Right lobe of liver (tissue), 6 donors: ENCODE measurements around the gene LSM14A. TPM values are rescaled to one million over a fixed set of nuclear protein-coding genes. Genes with fewer than 3 reads are reported as not detected.

Source experiments
- ATAC-seq, 4 donors: fragments of 200-7000 bp; cut with Tn5 transposase; one replicate each; pipeline ENCODE4 v1.9.1; 2020; ENCODE audit warnings: mild to moderate bottlenecking in 4 of 4, moderate library complexity in 4 of 4
- DNase-seq, 3 donors: peaks; one replicate each; pipeline ENCODE4 v3.0.0-alpha.2; 2020
- H3K27ac ChIP-seq, 3 donors: fragments of 200-600 bp; one replicate each; pipeline ENCODE4 v1.8.0; 2022
- H3K27me3 ChIP-seq, 2 donors: fragments of 200-600 bp; one replicate each; pipeline ENCODE4 v1.8.0; 2022
- H3K36me3 ChIP-seq, 4 donors: fragments of 200-600 bp; sonication (generic) in 1 of 4; one replicate each; pipeline versions ENCODE4 v1.5.1 to v1.8.0; 2017 to 2022; ENCODE audit warnings: control low read depth in 1 of 4
- H3K4me1 ChIP-seq, 4 donors: fragments of 200-600 bp; sonication (generic) in 1 of 4; one replicate each; pipeline versions ENCODE4 v1.5.1 to v1.8.0; 2017 to 2022; ENCODE audit warnings: control low read depth in 1 of 4
- H3K4me3 ChIP-seq, 3 donors: fragments of 200-600 bp; one replicate each; pipeline ENCODE4 v1.8.0; 2022
- H3K9me3 ChIP-seq, 4 donors: fragments of 200-600 bp; sonication (generic) in 1 of 4; one replicate each; pipeline versions ENCODE4 v1.5.1 to v1.8.0; 2017 to 2022; ENCODE audit warnings: control low read depth in 1 of 4
- POLR2A ChIP-seq: fragments of 450-650 bp; IDR thresholded peaks from one replicate; pipeline ENCODE4 v1.6.1; 2017; ENCODE audit warnings: antibody characterized with exemption, mild to moderate bottlenecking
- WGBS: methylation state at CpG from one replicate; pipeline ENCODE4 v1.1.6; 2018; ENCODE audit warnings: low coverage, low lambda C conversion rate; ENCODE audit not compliant: insufficient coverage; ENCODE audit errors: missing lambda C conversion rate; 5-methylcytosine and 5-hydroxymethylcytosine counted together
- intact Hi-C, 2 donors: fragments of 100-400 bp; cut with DNase I; formaldehyde crosslinking; loops; one replicate each; pipeline versions ENCODE4 v1.11.2 to v1.14.1; 2022
- total RNA-seq, 6 experiments: library from RNA; depleted of rRNA in 2 of 6; stranded (reverse); fragments of >200 nt in 2 of 6; fragmentation: NEBNext Ultra II Directional in 3 of 6; extraction: Animal tissue kit (Norgen Biotek cat#: 25700) in 3 of 6; gene quantifications; one replicate each; pipeline versions ENCODE4 v1.1.0 to v1.2.4, GENCODE V29; 2016 to 2023
- TF ChIP-seq, protein P1 (sequence below), 4 donors: fragments of 200-600 bp in 3 of 4; fragments of 450-650 bp in 1 of 4; IDR thresholded peaks; one replicate each; pipeline versions ENCODE4 v1.5.1 to v1.8.0; 2016 to 2022; ENCODE audit warnings: antibody characterized with exemption in 4 of 4, mild to moderate bottlenecking in 2 of 4
- donor health status: DM: no; HTN: yes; CAD: no.
- donor health status: DM: no; HTN: no; CAD: no.
- donor health status: DM: no; HTN: no; CAD: no.
- donor health status: DM: no; HTN: yes; CAD: no.
- donor health status: DM: no; HTN: yes; CAD: no.

LSM14A gene
- total RNA-seq, 6 experiments from 2014 or later = 32.1 to 61.9 (median 50.4) TPM

DNA sequence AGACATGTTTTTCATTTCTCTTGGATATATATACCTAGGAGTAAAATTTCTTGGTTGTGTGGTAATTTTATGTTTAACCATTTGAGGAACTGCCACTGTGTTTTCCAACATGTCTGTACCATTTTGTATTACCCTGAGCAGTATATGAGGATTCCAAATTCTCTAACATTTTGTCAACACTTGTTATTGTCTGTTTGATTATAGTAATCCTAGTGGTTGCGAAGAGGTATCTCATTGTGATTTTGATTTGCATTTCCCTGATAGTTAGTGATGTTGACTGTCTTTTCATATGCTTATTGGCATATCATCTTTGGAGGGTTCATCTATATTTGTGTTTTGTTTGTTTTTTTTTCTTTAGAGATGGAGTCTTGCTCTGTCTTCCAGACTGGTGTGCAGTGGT, 103.4 kb downstream of the LSM14A start:
- WGBS = 100% methylated on average over 1 of the region's 1 CpG
- TF ChIP-seq POLR2A = no peak
- TF ChIP-seq, protein P1, sequence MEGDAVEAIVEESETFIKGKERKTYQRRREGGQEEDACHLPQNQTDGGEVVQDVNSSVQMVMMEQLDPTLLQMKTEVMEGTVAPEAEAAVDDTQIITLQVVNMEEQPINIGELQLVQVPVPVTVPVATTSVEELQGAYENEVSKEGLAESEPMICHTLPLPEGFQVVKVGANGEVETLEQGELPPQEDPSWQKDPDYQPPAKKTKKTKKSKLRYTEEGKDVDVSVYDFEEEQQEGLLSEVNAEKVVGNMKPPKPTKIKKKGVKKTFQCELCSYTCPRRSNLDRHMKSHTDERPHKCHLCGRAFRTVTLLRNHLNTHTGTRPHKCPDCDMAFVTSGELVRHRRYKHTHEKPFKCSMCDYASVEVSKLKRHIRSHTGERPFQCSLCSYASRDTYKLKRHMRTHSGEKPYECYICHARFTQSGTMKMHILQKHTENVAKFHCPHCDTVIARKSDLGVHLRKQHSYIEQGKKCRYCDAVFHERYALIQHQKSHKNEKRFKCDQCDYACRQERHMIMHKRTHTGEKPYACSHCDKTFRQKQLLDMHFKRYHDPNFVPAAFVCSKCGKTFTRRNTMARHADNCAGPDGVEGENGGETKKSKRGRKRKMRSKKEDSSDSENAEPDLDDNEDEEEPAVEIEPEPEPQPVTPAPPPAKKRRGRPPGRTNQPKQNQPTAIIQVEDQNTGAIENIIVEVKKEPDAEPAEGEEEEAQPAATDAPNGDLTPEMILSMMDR (IDR thresholded peaks at IDR 0.05) = no peak
- Histone ChIP-seq H3K36me3 (no peaks in the 10 kb centered on the region), H3K27ac (no peak overlapping the region), H3K4me1 (no peaks in the 10 kb centered on the region), H3K9me3 (no peaks in the 10 kb centered on the region), H3K27me3 (no peaks in the 10 kb centered on the region), H3K4me3 (no peak overlapping the region)
- no peak for DNase-seq
- intact Hi-C loops = no loop called here
- ATAC-seq = no peak

- H3K36me3 ChIP-seq = no peaks in the 10 kb centered on the region
- H3K27me3 ChIP-seq = no peaks in the 10 kb centered on the region
- no peak overlapping the region for H3K4me3 ChIP-seq
- intact Hi-C loops = no loop called here
- no peak for TF ChIP-seq POLR2A
- TF ChIP-seq, protein P1 (IDR thresholded peaks at IDR 0.05) = no peak
- DNase-seq = no peak
- no peaks in the 10 kb centered on the region for H3K4me1 ChIP-seq
- no peak for ATAC-seq
- 72% methylated on average over 3 of the region's 4 CpGs for WGBS
- H3K9me3 ChIP-seq = no peaks in the 10 kb centered on the region
- no peak overlapping the region for H3K27ac ChIP-seq
These were observed 104.3 kb downstream of the LSM14A start for GRCh38 chr19:34276614-34277013.

DNA sequence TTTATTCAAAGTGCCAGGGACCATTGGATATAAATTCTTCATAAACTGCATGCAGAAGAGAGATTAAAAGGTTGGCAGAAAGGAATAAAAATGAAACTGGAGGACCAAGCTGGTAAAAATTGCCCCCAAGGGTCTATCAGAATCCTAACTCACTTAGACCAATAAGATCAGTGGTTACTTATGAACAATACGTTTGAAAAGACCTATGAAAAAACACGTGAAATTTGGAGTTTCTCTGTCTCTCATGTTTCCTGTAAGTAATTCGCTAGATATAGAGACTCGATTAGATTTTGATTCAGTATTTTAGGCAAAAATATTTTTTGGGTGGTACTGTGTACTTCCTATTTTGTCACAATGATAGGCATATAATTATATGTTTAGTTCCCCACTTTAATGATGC, 104.9 kb downstream of the LSM14A start:
- no peak for DNase-seq
- no peak overlapping the region for H3K27ac ChIP-seq
- TF ChIP-seq POLR2A = no peak
- TF ChIP-seq, protein P1 (IDR thresholded peaks at IDR 0.05) = no peak
- no peaks in the 10 kb centered on the region for H3K27me3 ChIP-seq
- no peak for ATAC-seq
- no peaks in the 10 kb centered on the region for H3K36me3 ChIP-seq
- intact Hi-C loops = no loop called here
- H3K9me3 ChIP-seq = no peaks in the 10 kb centered on the region
- 51% methylated on average over 4 of the region's 4 CpGs for WGBS
- no peaks in the 10 kb centered on the region for H3K4me1 ChIP-seq
- no peak overlapping the region for H3K4me3 ChIP-seq

GRCh38 chr19:34278783-34279182, 106.5 kb downstream of the LSM14A start:
- ATAC-seq = no peak
- intact Hi-C loops = no loop called here
- H3K4me3 ChIP-seq = no peak overlapping the region
- TF ChIP-seq, protein P1 (IDR thresholded peaks at IDR 0.05) = no peak
- TF ChIP-seq POLR2A = no peak
- no peak for DNase-seq
- H3K4me1 ChIP-seq = no peaks in the 10 kb centered on the region
- 92% methylated on average over 4 of the region's 4 CpGs for WGBS
- no peak overlapping the region for H3K27ac ChIP-seq
- no peaks in the 10 kb centered on the region for H3K27me3 ChIP-seq
- H3K36me3 ChIP-seq = no peaks in the 10 kb centered on the region
- H3K9me3 ChIP-seq = no peaks in the 10 kb centered on the region

Other genes starting within 250 kb of the LSM14A start
- gene GARRE1, start 82.0 kb downstream of the LSM14A start, total RNA-seq = 10 to 100 TPM in 2 of 6 experiments, 1 to 10 TPM in 4; 8.1 to 19.4 (median 9.5) TPM
- gene GPI, start 192.7 kb downstream of the LSM14A start, total RNA-seq = 100 to 1,000 TPM; 163 to 364 (median 256) TPM
- 10 to 100 TPM in 2 of 6 experiments, 1 to 10 TPM in 4; 3.0 to 13.4 (median 4.5) TPM for gene PDCD2L, start 231.9 kb downstream of the LSM14A start, total RNA-seq